PFSK-1 (cell line): ENCODE measurements around the gene GBF1.

Source experiments
- FOXP2 ChIP-seq: optimal IDR thresholded peaks from 2 replicates; pipeline ENCODE3; 2011; ENCODE audit warnings: borderline replicate concordance, control low read depth, inconsistent platforms; ENCODE audit not compliant: insufficient read depth; ENCODE audit errors: extremely low read length, extremely low read depth
- POLR2AphosphoS5 ChIP-seq: IDR thresholded peaks from 2 replicates; pipeline ENCODE4 v1.6.1; 2012; ENCODE audit warnings: low read depth, mild to moderate bottlenecking, control low read depth, low read length, moderate library complexity
- REST ChIP-seq, 2 experiments: IDR thresholded peaks; 2 replicates each; pipeline versions ENCODE4 v1.6.1 to v1.8.0; 2011 to 2012; ENCODE audit warnings: low read depth in 2 of 2, low read length in 2 of 2, control low read depth in 1 of 2, inconsistent platforms in 1 of 2, mild to moderate bottlenecking in 1 of 2, moderate library complexity in 1 of 2; ENCODE audit not compliant: insufficient read depth in 1 of 2
- SIN3A ChIP-seq: IDR thresholded peaks from 2 replicates; pipeline ENCODE4 v1.6.1; 2012; ENCODE audit warnings: mild to moderate bottlenecking, low read length, moderate library complexity, borderline replicate concordance; ENCODE audit not compliant: insufficient read depth

GRCh38 chr10:102309236-102309635, 63.9 kb downstream of the GBF1 start:
- TF ChIP-seq SIN3A (no peak), POLR2AphosphoS5 (no peak), REST (IDR thresholded peaks at IDR 0.05; ENCODE audit: insufficient read depth in 1 of 2, low read depth in 2 of 2, low read length in 2 of 2) (no peak), FOXP2 (no peak)
